ENCODE data around the gene NDUFS7. TPM values are rescaled to one million over a fixed set of nuclear protein-coding genes. Genes with fewer than 3 reads are reported as not detected.

NDUFS7 gene
- total RNA-seq, 1 experiment from 2014 or later = 59.3 TPM

DNA sequence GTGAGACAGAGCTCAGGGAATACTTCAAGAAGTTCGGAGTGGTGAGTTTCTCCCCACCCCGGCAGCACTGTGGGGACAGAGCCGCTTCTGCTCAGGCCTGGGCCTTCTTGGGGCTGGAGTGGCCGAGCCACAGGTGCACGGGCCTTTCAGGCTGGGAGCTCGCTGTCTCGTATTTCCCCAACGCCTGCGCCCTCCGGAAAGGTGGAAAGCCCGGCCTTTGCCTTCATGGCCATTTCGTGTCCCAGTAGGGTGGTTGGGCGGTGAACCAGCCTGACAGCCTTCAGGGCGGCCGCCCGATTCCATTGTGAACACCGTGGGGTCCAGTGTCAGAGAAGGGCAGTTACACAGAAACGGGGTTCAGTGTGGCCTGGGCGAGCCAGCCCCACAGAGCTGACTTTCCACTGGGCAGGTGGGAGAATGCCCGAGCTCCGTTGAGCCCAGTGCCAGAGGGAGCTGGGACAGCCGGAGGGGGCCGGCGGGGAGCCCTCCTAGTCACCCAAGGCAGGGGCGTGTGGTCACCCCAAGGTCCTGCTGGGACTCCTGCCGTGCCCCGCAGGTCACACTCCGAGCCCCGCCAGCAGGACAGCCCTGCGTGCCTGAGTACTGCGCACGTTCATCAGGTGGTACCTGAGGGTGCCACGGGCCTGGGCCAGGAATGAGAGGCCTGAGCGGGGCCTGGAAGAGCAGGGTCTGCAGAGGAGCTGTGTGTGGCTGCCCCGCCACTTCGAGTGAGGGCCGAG, 37.7 kb downstream of the NDUFS7 start:
- in situ Hi-C loops (cut with HindIII; ENCODE audit: low pct_unique_long_range_greater_than_20kb, low sequenced_read_pairs) = no loop called here
- no peak for DNase-seq (ENCODE audit: low read depth, low spot score)

GRCh38 chr19:1421958-1422305, 38.2 kb downstream of the NDUFS7 start:
- DNase-seq (ENCODE audit: low read depth, low spot score) = no peak
- in situ Hi-C loops (cut with HindIII; ENCODE audit: low pct_unique_long_range_greater_than_20kb, low sequenced_read_pairs) = no loop called here

GRCh38 chr19:1422360-1422759, 38.7 kb downstream of the NDUFS7 start:
- in situ Hi-C loops (cut with HindIII; ENCODE audit: low pct_unique_long_range_greater_than_20kb, low sequenced_read_pairs) = no loop called here
- DNase-seq (ENCODE audit: low read depth, low spot score) = no peak

GRCh38 chr19:1422943-1423342, 39.2 kb downstream of the NDUFS7 start:
- in situ Hi-C loops (cut with HindIII; ENCODE audit: low pct_unique_long_range_greater_than_20kb, low sequenced_read_pairs) = no loop called here
- no peak for DNase-seq (ENCODE audit: low read depth, low spot score)

- in situ Hi-C loops (cut with HindIII; ENCODE audit: low pct_unique_long_range_greater_than_20kb, low sequenced_read_pairs) = no loop called here
- no peak for DNase-seq (ENCODE audit: low read depth, low spot score)
These were observed 39.9 kb downstream of the NDUFS7 start for GRCh38 chr19:1423436-1424191.

GRCh38 chr19:1424192-1424955, 40.7 kb downstream of the NDUFS7 start:
- no peak for DNase-seq (ENCODE audit: low read depth, low spot score)
- in situ Hi-C loops (cut with HindIII; ENCODE audit: low pct_unique_long_range_greater_than_20kb, low sequenced_read_pairs) = no loop called here

GRCh38 chr19:1425102-1425837, 41.6 kb downstream of the NDUFS7 start:
- in situ Hi-C loops (cut with HindIII; ENCODE audit: low pct_unique_long_range_greater_than_20kb, low sequenced_read_pairs) = no loop called here
- no peak for DNase-seq (ENCODE audit: low read depth, low spot score)

DNA sequence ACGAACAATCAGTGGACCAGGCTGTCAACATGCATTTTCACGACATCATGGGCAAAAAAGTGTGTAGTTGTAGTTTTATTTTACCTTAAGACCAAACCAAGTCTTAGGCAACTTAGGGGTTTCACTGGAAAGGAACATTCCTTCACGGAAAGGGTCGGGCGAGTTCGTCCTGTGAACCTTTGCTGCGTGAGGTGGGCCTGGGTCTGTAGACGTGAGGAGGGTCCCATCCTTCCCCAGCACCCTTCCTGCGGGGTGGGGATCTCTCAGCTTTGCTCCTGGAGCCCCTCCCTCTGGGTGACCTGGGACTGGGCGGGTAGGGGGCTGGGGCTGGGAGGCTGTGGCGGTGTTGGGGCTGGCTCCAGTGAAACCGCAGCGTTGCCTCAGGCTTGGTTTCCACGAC, 42.2 kb downstream of the NDUFS7 start:
- no peak for DNase-seq (ENCODE audit: low read depth, low spot score)
- in situ Hi-C loops (cut with HindIII; ENCODE audit: low pct_unique_long_range_greater_than_20kb, low sequenced_read_pairs) = no loop called here

DNA sequence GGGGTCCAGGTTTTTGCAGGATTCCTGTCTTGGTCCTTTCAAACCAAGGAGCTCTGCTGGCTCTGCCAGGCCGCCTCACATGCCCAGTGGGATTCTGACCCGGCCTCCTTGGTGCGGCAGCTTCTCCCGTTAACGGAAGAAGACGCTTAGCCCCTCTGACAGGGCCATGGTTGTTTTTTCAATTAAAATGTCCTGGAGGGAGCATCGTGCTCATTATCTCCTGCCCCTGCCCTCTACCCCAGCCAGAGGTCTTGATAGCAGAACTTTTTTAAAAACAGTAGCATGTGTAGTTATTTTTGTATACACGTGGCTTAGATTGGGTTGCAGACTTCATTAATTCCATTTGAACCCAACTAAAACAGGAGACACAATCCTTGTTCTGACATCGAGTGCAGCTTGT, 43.0 kb downstream of the NDUFS7 start:
- in situ Hi-C loops (cut with HindIII; ENCODE audit: low pct_unique_long_range_greater_than_20kb, low sequenced_read_pairs) = no loop called here
- no peak for DNase-seq (ENCODE audit: low read depth, low spot score)

- in situ Hi-C loops (cut with HindIII; ENCODE audit: low pct_unique_long_range_greater_than_20kb, low sequenced_read_pairs) = no loop called here
- DNase-seq (ENCODE audit: low read depth, low spot score) = no peak
These were observed 43.7 kb downstream of the NDUFS7 start for GRCh38 chr19:1427221-1427920.

GRCh38 chr19:1428738-1429391, 45.2 kb downstream of the NDUFS7 start:
- in situ Hi-C loops (cut with HindIII; ENCODE audit: low pct_unique_long_range_greater_than_20kb, low sequenced_read_pairs) = no loop called here
- DNase-seq (ENCODE audit: low read depth, low spot score) = no peak

DNA sequence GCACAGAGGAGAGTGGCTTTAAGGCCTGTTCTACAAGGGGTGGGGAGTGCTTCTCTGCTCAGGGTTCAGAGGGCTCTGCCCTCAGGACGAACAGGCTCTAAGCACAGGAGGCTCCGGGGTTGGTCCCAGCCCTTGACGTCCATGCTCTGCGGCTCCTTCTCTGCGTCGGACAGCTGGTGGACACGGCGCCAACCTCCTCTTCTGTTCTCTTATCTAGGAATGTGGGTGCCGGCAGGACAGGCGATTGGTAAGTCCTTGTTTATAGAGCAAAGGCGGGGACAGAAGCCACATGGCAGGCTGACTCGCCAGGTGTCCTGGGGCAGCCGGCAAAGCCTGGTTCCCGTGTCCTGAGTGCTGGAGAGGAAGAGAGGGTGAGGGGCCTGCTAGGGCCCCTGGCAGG, 46.0 kb downstream of the NDUFS7 start:
- no peak for DNase-seq (ENCODE audit: low read depth, low spot score)
- in situ Hi-C loops (cut with HindIII; ENCODE audit: low pct_unique_long_range_greater_than_20kb, low sequenced_read_pairs) = no loop called here

- no peak for DNase-seq (ENCODE audit: low read depth, low spot score)
- in situ Hi-C loops (cut with HindIII; ENCODE audit: low pct_unique_long_range_greater_than_20kb, low sequenced_read_pairs) = no loop called here
These were observed 46.5 kb downstream of the NDUFS7 start for GRCh38 chr19:1430246-1430645.

- in situ Hi-C loops (cut with HindIII; ENCODE audit: low pct_unique_long_range_greater_than_20kb, low sequenced_read_pairs) = no loop called here
- no peak for DNase-seq (ENCODE audit: low read depth, low spot score)
These were observed 48.2 kb downstream of the NDUFS7 start for GRCh38 chr19:1431759-1432506.

GRCh38 chr19:1432507-1432887, 48.8 kb downstream of the NDUFS7 start:
- DNase-seq (ENCODE audit: low read depth, low spot score) = no peak

More at GRCh38 chr19:1432507-1432887, 48.8 kb downstream of the NDUFS7 start:
- in situ Hi-C loops (cut with HindIII; ENCODE audit: low pct_unique_long_range_greater_than_20kb, low sequenced_read_pairs) = no loop called here
